Measurements from ENCODE around the gene ADORA2A.

DNA sequence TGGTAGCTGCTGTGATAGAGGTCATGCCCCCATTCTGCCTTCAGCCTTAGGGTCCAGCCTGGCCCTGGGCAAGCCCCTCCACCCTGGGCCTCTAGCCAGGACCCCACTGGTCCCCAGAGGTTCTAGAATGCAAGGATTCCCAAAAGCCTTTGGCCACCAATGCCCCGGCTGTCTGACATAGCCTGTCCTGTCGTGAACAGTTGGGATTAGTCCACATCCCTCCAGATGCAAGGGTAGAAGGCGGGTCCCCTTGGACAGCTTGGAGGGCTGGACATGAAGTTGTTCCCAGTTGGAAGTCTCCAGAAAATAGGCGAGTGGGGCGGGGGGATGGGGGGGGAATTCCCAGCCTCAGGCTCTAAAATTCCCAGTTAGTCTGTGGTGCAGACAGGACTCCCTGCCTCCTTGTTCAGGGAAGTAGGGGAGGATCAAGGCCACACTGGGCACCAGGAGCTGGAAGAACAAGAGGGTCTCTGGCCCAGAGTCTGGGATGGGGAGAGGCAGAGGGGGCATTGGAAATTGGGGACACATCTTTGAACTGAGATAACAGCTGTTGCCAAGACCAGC lies 5.2 kb upstream of the ADORA2A start:
- no peak for TF ChIP-seq POLR2AphosphoS5 (IDR thresholded peaks at IDR 0.05; ENCODE audit: low read depth)
- TF ChIP-seq, protein P1, sequence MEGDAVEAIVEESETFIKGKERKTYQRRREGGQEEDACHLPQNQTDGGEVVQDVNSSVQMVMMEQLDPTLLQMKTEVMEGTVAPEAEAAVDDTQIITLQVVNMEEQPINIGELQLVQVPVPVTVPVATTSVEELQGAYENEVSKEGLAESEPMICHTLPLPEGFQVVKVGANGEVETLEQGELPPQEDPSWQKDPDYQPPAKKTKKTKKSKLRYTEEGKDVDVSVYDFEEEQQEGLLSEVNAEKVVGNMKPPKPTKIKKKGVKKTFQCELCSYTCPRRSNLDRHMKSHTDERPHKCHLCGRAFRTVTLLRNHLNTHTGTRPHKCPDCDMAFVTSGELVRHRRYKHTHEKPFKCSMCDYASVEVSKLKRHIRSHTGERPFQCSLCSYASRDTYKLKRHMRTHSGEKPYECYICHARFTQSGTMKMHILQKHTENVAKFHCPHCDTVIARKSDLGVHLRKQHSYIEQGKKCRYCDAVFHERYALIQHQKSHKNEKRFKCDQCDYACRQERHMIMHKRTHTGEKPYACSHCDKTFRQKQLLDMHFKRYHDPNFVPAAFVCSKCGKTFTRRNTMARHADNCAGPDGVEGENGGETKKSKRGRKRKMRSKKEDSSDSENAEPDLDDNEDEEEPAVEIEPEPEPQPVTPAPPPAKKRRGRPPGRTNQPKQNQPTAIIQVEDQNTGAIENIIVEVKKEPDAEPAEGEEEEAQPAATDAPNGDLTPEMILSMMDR (IDR thresholded peaks at IDR 0.05; ENCODE audit: insufficient read depth, low read length): no peak
- TF ChIP-seq GABPA (IDR thresholded peaks at IDR 0.05; ENCODE audit: low read depth): no peak
- TF ChIP-seq, protein P2, sequence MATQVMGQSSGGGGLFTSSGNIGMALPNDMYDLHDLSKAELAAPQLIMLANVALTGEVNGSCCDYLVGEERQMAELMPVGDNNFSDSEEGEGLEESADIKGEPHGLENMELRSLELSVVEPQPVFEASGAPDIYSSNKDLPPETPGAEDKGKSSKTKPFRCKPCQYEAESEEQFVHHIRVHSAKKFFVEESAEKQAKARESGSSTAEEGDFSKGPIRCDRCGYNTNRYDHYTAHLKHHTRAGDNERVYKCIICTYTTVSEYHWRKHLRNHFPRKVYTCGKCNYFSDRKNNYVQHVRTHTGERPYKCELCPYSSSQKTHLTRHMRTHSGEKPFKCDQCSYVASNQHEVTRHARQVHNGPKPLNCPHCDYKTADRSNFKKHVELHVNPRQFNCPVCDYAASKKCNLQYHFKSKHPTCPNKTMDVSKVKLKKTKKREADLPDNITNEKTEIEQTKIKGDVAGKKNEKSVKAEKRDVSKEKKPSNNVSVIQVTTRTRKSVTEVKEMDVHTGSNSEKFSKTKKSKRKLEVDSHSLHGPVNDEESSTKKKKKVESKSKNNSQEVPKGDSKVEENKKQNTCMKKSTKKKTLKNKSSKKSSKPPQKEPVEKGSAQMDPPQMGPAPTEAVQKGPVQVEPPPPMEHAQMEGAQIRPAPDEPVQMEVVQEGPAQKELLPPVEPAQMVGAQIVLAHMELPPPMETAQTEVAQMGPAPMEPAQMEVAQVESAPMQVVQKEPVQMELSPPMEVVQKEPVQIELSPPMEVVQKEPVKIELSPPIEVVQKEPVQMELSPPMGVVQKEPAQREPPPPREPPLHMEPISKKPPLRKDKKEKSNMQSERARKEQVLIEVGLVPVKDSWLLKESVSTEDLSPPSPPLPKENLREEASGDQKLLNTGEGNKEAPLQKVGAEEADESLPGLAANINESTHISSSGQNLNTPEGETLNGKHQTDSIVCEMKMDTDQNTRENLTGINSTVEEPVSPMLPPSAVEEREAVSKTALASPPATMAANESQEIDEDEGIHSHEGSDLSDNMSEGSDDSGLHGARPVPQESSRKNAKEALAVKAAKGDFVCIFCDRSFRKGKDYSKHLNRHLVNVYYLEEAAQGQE (IDR thresholded peaks at IDR 0.05; ENCODE audit: insufficient replicate concordance, low read depth): no peak

All from HL-60 (cell line).